Ectodermal cell (in vitro differentiated cells): ENCODE data around the gene YAE1.

Experiments used
- H3K27ac ChIP-seq: 2 replicates; pipeline ENCODE4 v1.7.0; 2013; ENCODE audit warnings: mild to moderate bottlenecking, low read depth, low read length; ENCODE audit not compliant: insufficient read depth, poor library complexity, severe bottlenecking
- H3K27me3 ChIP-seq: 2 replicates; pipeline ENCODE4 v1.7.0; 2013; ENCODE audit warnings: mild to moderate bottlenecking, low read length; ENCODE audit not compliant: insufficient read depth, control insufficient read depth, poor library complexity, severe bottlenecking
- H3K36me3 ChIP-seq: one replicate; pipeline ENCODE4 v1.7.0; 2013; ENCODE audit warnings: low read length; ENCODE audit not compliant: control insufficient read depth, insufficient read depth
- H3K4me1 ChIP-seq: one replicate; pipeline ENCODE4 v1.7.0; 2013; ENCODE audit warnings: low read length; ENCODE audit not compliant: control insufficient read depth, insufficient read depth
- H3K4me3 ChIP-seq: 2 replicates; pipeline ENCODE4 v1.7.0; 2013; ENCODE audit warnings: low read depth, low read length, control low read depth; ENCODE audit not compliant: insufficient read depth
- H3K9me3 ChIP-seq: 2 replicates; pipeline ENCODE4 v1.7.0; 2013; ENCODE audit warnings: mild to moderate bottlenecking, low read length, moderate library complexity; ENCODE audit not compliant: control insufficient read depth
- WGBS, 2 experiments: methylation state at CpG; one replicate each; pipeline ENCODE4 v1.1.7; 2013; ENCODE audit warnings: missing lambda C conversion rate in 2 of 2; 5-methylcytosine and 5-hydroxymethylcytosine counted together

YAE1 gene

GRCh38 chr7:39577229-39577874, 11.1 kb downstream of the YAE1 start:
- Histone ChIP-seq H3K9me3 (no peaks in the 10 kb centered on the region), H3K4me1 (no peaks in the 10 kb centered on the region), H3K27ac (no peak overlapping the region), H3K4me3 (no peak overlapping the region), H3K36me3 (peaks cover 6% of the 10 kb centered on the region), H3K27me3 (no peaks in the 10 kb centered on the region)
- WGBS, 2 experiments: 93 to 94% methylated on average over 27 of the region's 27 CpGs

- no peak overlapping the region for H3K4me3 ChIP-seq
- 10 to 21% methylated on average over 5 to 8 of the region's 8 CpGs for WGBS, 2 experiments
- no peaks in the 10 kb centered on the region for H3K27me3 ChIP-seq
- H3K27ac ChIP-seq: no peak overlapping the region
- H3K9me3 ChIP-seq: no peaks in the 10 kb centered on the region
- H3K4me1 ChIP-seq: no peaks in the 10 kb centered on the region
- H3K36me3 ChIP-seq: no peaks in the 10 kb centered on the region
Measured at GRCh38 chr7:39580149-39580874, 14.1 kb downstream of the YAE1 start.

- Histone ChIP-seq H3K36me3 (no peaks in the 10 kb centered on the region), H3K4me1 (no peaks in the 10 kb centered on the region), H3K9me3 (no peaks in the 10 kb centered on the region), H3K27ac (no peak overlapping the region), H3K27me3 (no peaks in the 10 kb centered on the region), H3K4me3 (no peak overlapping the region)
- 88 to 93% methylated on average over 1 of the region's 2 CpGs for WGBS, 2 experiments
Measured at GRCh38 chr7:39582536-39582935, 16.3 kb downstream of the YAE1 start.

GRCh38 chr7:39583539-39583938, 17.3 kb downstream of the YAE1 start:
- H3K9me3 ChIP-seq: no peaks in the 10 kb centered on the region
- no peaks in the 10 kb centered on the region for H3K4me1 ChIP-seq
- WGBS, 2 experiments: 50 to 68% methylated on average over 2 of the region's 2 CpGs
- H3K27me3 ChIP-seq: no peaks in the 10 kb centered on the region
- H3K27ac ChIP-seq: no peak overlapping the region
- no peak overlapping the region for H3K4me3 ChIP-seq
- H3K36me3 ChIP-seq: no peaks in the 10 kb centered on the region

GRCh38 chr7:39587393-39587792, 21.2 kb downstream of the YAE1 start:
- H3K36me3 ChIP-seq: no peaks in the 10 kb centered on the region
- peaks cover 5% of the 10 kb centered on the region for H3K4me1 ChIP-seq
- no peaks in the 10 kb centered on the region for H3K27me3 ChIP-seq
- no peaks in the 10 kb centered on the region for H3K9me3 ChIP-seq
- H3K27ac ChIP-seq: no peak overlapping the region
- no peak overlapping the region for H3K4me3 ChIP-seq

GRCh38 chr7:39588416-39588815, 22.2 kb downstream of the YAE1 start:
- no peaks in the 10 kb centered on the region for H3K36me3 ChIP-seq
- peaks cover 5% of the 10 kb centered on the region for H3K4me1 ChIP-seq
- no peak overlapping the region for H3K4me3 ChIP-seq
- no peaks in the 10 kb centered on the region for H3K27me3 ChIP-seq
- H3K27ac ChIP-seq: no peak overlapping the region
- 94% methylated on average over 1 to 5 of the region's 5 CpGs for WGBS, 2 experiments
- no peaks in the 10 kb centered on the region for H3K9me3 ChIP-seq

GRCh38 chr7:39589323-39590111, 23.3 kb downstream of the YAE1 start:
- no peaks in the 10 kb centered on the region for H3K36me3 ChIP-seq
- H3K4me3 ChIP-seq: no peak overlapping the region
- peak overlapping the region; percentile 18 for H3K27ac ChIP-seq
- H3K4me1 ChIP-seq: peaks cover 5% of the 10 kb centered on the region
- no peaks in the 10 kb centered on the region for H3K27me3 ChIP-seq
- no peaks in the 10 kb centered on the region for H3K9me3 ChIP-seq
- WGBS, 2 experiments: 46 to 55% methylated on average over 7 of the region's 7 CpGs

GRCh38 chr7:39592586-39592985, 26.4 kb downstream of the YAE1 start:
- H3K4me3 ChIP-seq: no peak overlapping the region
- no peaks in the 10 kb centered on the region for H3K36me3 ChIP-seq
- H3K27ac ChIP-seq: no peak overlapping the region
- WGBS, 2 experiments: 70% methylated on average over 2 of the region's 2 CpGs
- H3K27me3 ChIP-seq: no peaks in the 10 kb centered on the region
- H3K9me3 ChIP-seq: no peaks in the 10 kb centered on the region
- H3K4me1 ChIP-seq: peaks cover 5% of the 10 kb centered on the region

GRCh38 chr7:39594988-39595620, 28.9 kb downstream of the YAE1 start:
- Histone ChIP-seq H3K36me3 (no peaks in the 10 kb centered on the region), H3K4me3 (no peak overlapping the region), H3K27me3 (no peaks in the 10 kb centered on the region), H3K4me1 (no peaks in the 10 kb centered on the region), H3K9me3 (no peaks in the 10 kb centered on the region), H3K27ac (no peak overlapping the region)
- 92 to 94% methylated on average over 3 to 4 of the region's 5 CpGs for WGBS, 2 experiments

GRCh38 chr7:39602351-39602750, 36.1 kb downstream of the YAE1 start:
- no peak overlapping the region for H3K27ac ChIP-seq
- no peaks in the 10 kb centered on the region for H3K9me3 ChIP-seq
- no peaks in the 10 kb centered on the region for H3K27me3 ChIP-seq
- WGBS, 2 experiments: 44 to 48% methylated on average over 2 of the region's 2 CpGs
- no peak overlapping the region for H3K4me3 ChIP-seq
- no peaks in the 10 kb centered on the region for H3K4me1 ChIP-seq
- H3K36me3 ChIP-seq: no peaks in the 10 kb centered on the region
